H9 (cell line): ENCODE data around the gene BAHD1. TPM values are rescaled to one million over a fixed set of nuclear protein-coding genes. Genes with fewer than 3 reads are reported as not detected.

ENCODE experiments used
- DNase-seq: peaks from one replicate; pipeline ENCODE4 v3.0.0-alpha.2; 2017
- H2AFZ ChIP-seq: one replicate; pipeline ENCODE4 v1.6.1; 2013; ENCODE audit warnings: mild to moderate bottlenecking, low read length, control low read depth, moderate library complexity
- H2AK5ac ChIP-seq: 2 replicates; pipeline ENCODE4 v1.6.1; 2013; ENCODE audit warnings: low read length, control low read depth, mixed read lengths; ENCODE audit not compliant: insufficient read length
- H2BK120ac ChIP-seq: one replicate; pipeline ENCODE4 v1.6.1; 2013; ENCODE audit warnings: low read depth, mild to moderate bottlenecking, low read length, control low read depth, inconsistent platforms; ENCODE audit not compliant: poor library complexity, severe bottlenecking
- H2BK12ac ChIP-seq: 2 replicates; pipeline ENCODE4 v1.6.1; 2013; ENCODE audit warnings: low read length, control low read depth, mixed read lengths, low read depth; ENCODE audit not compliant: insufficient read length
- H2BK15ac ChIP-seq: 2 replicates; pipeline ENCODE4 v1.6.1; 2013; ENCODE audit warnings: low read depth, low read length, control low read depth
- H2BK20ac ChIP-seq: one replicate; pipeline ENCODE4 v1.6.1; 2013; ENCODE audit warnings: low read depth, mild to moderate bottlenecking, low read length, control low read depth, inconsistent platforms; ENCODE audit not compliant: poor library complexity, severe bottlenecking
- H2BK5ac ChIP-seq: 2 replicates; pipeline ENCODE4 v1.6.1; 2013; ENCODE audit warnings: low read length, control low read depth, mixed read lengths; ENCODE audit not compliant: insufficient read length
- H3K14ac ChIP-seq: 2 replicates; pipeline ENCODE4 v1.6.1; 2013; ENCODE audit warnings: low read length, control low read depth; ENCODE audit not compliant: insufficient read depth
- H3K18ac ChIP-seq: 2 replicates; pipeline ENCODE4 v1.6.1; 2013; ENCODE audit warnings: low read depth, mild to moderate bottlenecking, mixed read lengths, low read length, control low read depth; ENCODE audit not compliant: insufficient read length
- H3K23ac ChIP-seq: 2 replicates; pipeline ENCODE4 v1.6.1; 2013; ENCODE audit warnings: low read length, control low read depth, mixed read lengths, low read depth; ENCODE audit not compliant: insufficient read length
- H3K23me2 ChIP-seq: 2 replicates; pipeline ENCODE4 v1.6.1; 2013; ENCODE audit warnings: low read depth, mild to moderate bottlenecking, mixed read lengths, low read length, control low read depth; ENCODE audit not compliant: insufficient read length, poor library complexity, severe bottlenecking
- H3K27ac ChIP-seq: 2 replicates; pipeline ENCODE4 v1.5.1; 2013; ENCODE audit warnings: low read length, control low read depth, mixed read lengths, low read depth; ENCODE audit not compliant: insufficient read length
- H3K27me3 ChIP-seq: 2 replicates; pipeline ENCODE4 v1.6.1; 2013; ENCODE audit warnings: low read length, control low read depth, inconsistent platforms; ENCODE audit not compliant: insufficient read depth
- H3K4ac ChIP-seq: 2 replicates; pipeline ENCODE4 v1.6.1; 2013; ENCODE audit warnings: low read depth, mild to moderate bottlenecking, control low read depth, inconsistent platforms, low read length, moderate library complexity
- H3K4me1 ChIP-seq: 2 replicates; pipeline ENCODE4 v1.6.1; 2013; ENCODE audit warnings: low read length, control low read depth, inconsistent platforms; ENCODE audit not compliant: insufficient read depth
- H3K4me2 ChIP-seq: 2 replicates; pipeline ENCODE4 v1.6.1; 2013; ENCODE audit warnings: low read length, control low read depth, mixed read lengths; ENCODE audit not compliant: insufficient read length, insufficient read depth
- H3K56ac ChIP-seq: 2 replicates; pipeline ENCODE4 v1.6.1; 2013; ENCODE audit warnings: low read depth, mild to moderate bottlenecking, mixed read lengths, low read length, control low read depth; ENCODE audit not compliant: insufficient read length
- H3K79me1 ChIP-seq: 2 replicates; pipeline ENCODE4 v1.6.1; 2013; ENCODE audit warnings: low read depth, mild to moderate bottlenecking, moderate library complexity, low read length, control low read depth, inconsistent platforms; ENCODE audit not compliant: insufficient read depth, poor library complexity, severe bottlenecking
- H3K79me2 ChIP-seq: 2 replicates; pipeline ENCODE4 v1.6.1; 2013; ENCODE audit warnings: low read length, control low read depth, inconsistent platforms; ENCODE audit not compliant: insufficient read depth
- H3K9ac ChIP-seq: 2 replicates; pipeline ENCODE4 v1.6.1; 2013; ENCODE audit warnings: low read length, control low read depth, mixed read lengths; ENCODE audit not compliant: insufficient read length; ENCODE audit errors: extremely low read depth
- H3K9me3 ChIP-seq: one replicate; pipeline ENCODE4 v1.6.1; 2013; ENCODE audit warnings: low read depth, low read length, inconsistent platforms; ENCODE audit not compliant: control insufficient read depth
- H3T11ph ChIP-seq: one replicate; pipeline ENCODE4 v1.6.1; 2013; ENCODE audit warnings: mild to moderate bottlenecking, low read length, control low read depth, inconsistent platforms
- H4K20me1 ChIP-seq: one replicate; pipeline ENCODE4 v1.6.1; 2013; ENCODE audit not compliant: control insufficient read depth, insufficient read length, insufficient read depth
- H4K5ac ChIP-seq: 2 replicates; pipeline ENCODE4 v1.6.1; 2013; ENCODE audit warnings: low read depth, mild to moderate bottlenecking, mixed read lengths, low read length, control low read depth; ENCODE audit not compliant: insufficient read length
- H4K8ac ChIP-seq: replicated peaks from 2 replicates; pipeline ENCODE4 v1.6.1; 2013; ENCODE audit warnings: low read length, control low read depth, mixed read lengths, low read depth; ENCODE audit not compliant: insufficient read length
- H4K91ac ChIP-seq: 2 replicates; pipeline ENCODE4 v1.6.1; 2013; ENCODE audit warnings: low read depth, mild to moderate bottlenecking, moderate library complexity, mixed read lengths, low read length, control low read depth; ENCODE audit not compliant: insufficient read length
- H3K27ac Mint-ChIP-seq, 3 experiments: 2 replicates in 2 of 3; 3 replicates in 1 of 3; pipeline ENCODE4 v1.8.0; 2020 to 2021; ENCODE audit warnings: mixed read lengths in 3 of 3, mild to moderate bottlenecking in 1 of 3, moderate library complexity in 1 of 3
- H3K27me3 Mint-ChIP-seq: 2 replicates; pipeline ENCODE4 v1.8.0; 2021; ENCODE audit warnings: low read depth, mild to moderate bottlenecking, moderate library complexity, mixed read lengths
- H3K36me3 Mint-ChIP-seq, 3 experiments: 2 replicates in 2 of 3; 3 replicates in 1 of 3; pipeline ENCODE4 v1.8.0; 2020 to 2021; ENCODE audit warnings: low read depth in 3 of 3, mixed read lengths in 3 of 3; ENCODE audit not compliant: insufficient read depth in 1 of 3
- H3K4me1 Mint-ChIP-seq, 2 experiments: 2 replicates each; pipeline ENCODE4 v1.8.0; 2020; ENCODE audit warnings: mixed read lengths in 2 of 2
- H3K4me3 Mint-ChIP-seq, 2 experiments: 2 replicates in 1 of 2; 3 replicates in 1 of 2; pipeline ENCODE4 v1.8.0; 2020 to 2021; ENCODE audit warnings: mild to moderate bottlenecking in 2 of 2, mixed read lengths in 2 of 2, moderate library complexity in 1 of 2
- H3K9me3 Mint-ChIP-seq, 2 experiments: 2 replicates in 1 of 2; 3 replicates in 1 of 2; pipeline ENCODE4 v1.8.0; 2020; ENCODE audit warnings: mild to moderate bottlenecking in 2 of 2, mixed read lengths in 2 of 2, moderate library complexity in 1 of 2
- CTCF ChIP-seq: fragments of 200-600 bp; sonication (generic); conservative IDR thresholded peaks from 3 replicates; pipeline ENCODE4 v1.8.0; 2021; ENCODE audit warnings: antibody characterized with exemption, mild to moderate bottlenecking
- WGBS: extraction: QIAGEN DNeasy Blood & Tissue Kit; methylation state at CpG from one replicate; pipeline ENCODE4 v1.1.7; 2013; ENCODE audit warnings: missing lambda C conversion rate, low lambda C conversion rate, mixed read lengths; ENCODE audit not compliant: insufficient read length; ENCODE audit errors: extremely low coverage; 5-methylcytosine and 5-hydroxymethylcytosine counted together
- total RNA-seq: library from RNA; stranded (reverse); gene quantifications from 2 replicates; pipeline ENCODE4 v1.2.1, GENCODE V29; 2021

The BAHD1 gene
- total RNA-seq, 1 experiment from 2014 or later, result 54.1 TPM

DNA sequence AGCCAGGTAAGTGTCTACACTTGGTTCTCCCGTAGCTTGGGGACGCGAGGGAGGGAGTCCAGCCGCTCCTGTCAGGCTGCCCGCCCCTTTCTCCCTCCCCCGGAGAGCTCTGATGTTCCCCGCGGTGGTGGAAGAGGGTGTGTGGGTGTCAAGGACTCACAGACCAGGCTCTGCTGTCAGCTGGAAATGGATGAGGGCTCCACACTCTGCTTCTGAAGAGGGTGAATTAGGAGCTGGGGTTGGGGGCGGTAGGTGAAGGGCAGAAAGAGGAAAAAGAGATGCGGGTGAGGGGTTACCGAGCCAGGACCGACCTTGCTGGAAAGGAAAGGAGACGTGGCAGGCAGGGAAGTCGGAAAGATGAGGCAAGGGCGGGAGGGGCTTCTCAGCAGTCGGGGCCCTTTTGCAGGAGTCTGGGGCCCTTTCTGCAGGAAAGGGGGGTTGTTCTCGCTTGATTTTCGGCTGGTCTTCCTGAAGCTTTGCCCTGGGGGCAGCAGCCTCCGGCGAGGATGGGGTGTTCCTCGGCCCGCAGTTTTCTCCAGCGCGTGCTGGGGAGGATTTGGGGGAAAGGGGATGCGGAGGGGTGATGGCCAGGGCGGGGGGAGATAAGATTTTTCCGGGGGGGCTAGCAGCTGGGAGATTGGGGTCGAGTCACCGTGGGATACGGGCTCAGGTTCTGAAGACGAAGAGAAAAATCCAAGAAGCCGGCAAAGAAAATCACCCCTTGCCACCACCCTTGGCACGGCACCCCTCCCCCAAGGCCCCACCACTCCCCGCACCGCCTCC, 602 bp upstream of the BAHD1 start:
- H2AK5ac ChIP-seq, result no peak overlapping the region
- TF ChIP-seq CTCF, result no peak
- peaks cover 18% of the 10 kb centered on the region for H3K27me3 Mint-ChIP-seq
- peaks cover 47% of the 10 kb centered on the region for H3K23me2 ChIP-seq
- no peak overlapping the region for H4K8ac ChIP-seq
- H3K4me1 ChIP-seq, result peaks cover 24% of the 10 kb centered on the region
- no peak overlapping the region for H3K4ac ChIP-seq
- H3K27ac Mint-ChIP-seq, result peak overlapping the region; percentile 67 to 97 (median 74); a peak in 6 of 7 replicates
- no peaks in the 10 kb centered on the region for H3K9me3 ChIP-seq
- H3K9ac ChIP-seq, result peak overlapping the region; percentile 76
- H2BK5ac ChIP-seq, result no peak overlapping the region
- peak overlapping the region; percentile 65 for H3K18ac ChIP-seq
- H4K5ac ChIP-seq, result no peak overlapping the region
- no peak overlapping the region for H2BK20ac ChIP-seq
- H3K14ac ChIP-seq, result peak overlapping the region; percentile 72
- H4K91ac ChIP-seq, result no peak overlapping the region
- WGBS, result no CpG with 5 or more reads among the region's 35 CpGs
- peaks cover 61 to 66% of the 10 kb centered on the region in 2 experiments for H3K4me1 Mint-ChIP-seq
- H2BK15ac ChIP-seq, result no peak overlapping the region
- H3T11ph ChIP-seq, result no peak overlapping the region
- H3K36me3 Mint-ChIP-seq, result peaks cover 0 to 15% (median 0%) of the 10 kb centered on the region in 3 experiments; a peak in 5 of 7 replicates
- no peaks in the 10 kb centered on the region; a peak in 1 of 5 replicates for H3K9me3 Mint-ChIP-seq
- H2BK12ac ChIP-seq, result no peak overlapping the region
- no peaks in the 10 kb centered on the region for H4K20me1 ChIP-seq
- H3K79me2 ChIP-seq, result peaks cover 30% of the 10 kb centered on the region; the same call in 1 of the 2 replicates
- no peak overlapping the region for H2BK120ac ChIP-seq
- H2AFZ ChIP-seq, result no peak overlapping the region
- H3K56ac ChIP-seq, result no peak overlapping the region
- H3K4me3 Mint-ChIP-seq, result peak overlapping the region; percentile 93 to 96
- H3K27ac ChIP-seq, result no peak overlapping the region
- DNase-seq, result no peak
- H3K27me3 ChIP-seq, result peaks cover 7% of the 10 kb centered on the region; the same call in 1 of the 2 replicates
- peak overlapping the region; percentile 80 for H3K4me2 ChIP-seq
- H3K23ac ChIP-seq, result no peak overlapping the region
- H3K79me1 ChIP-seq, result peaks cover 8% of the 10 kb centered on the region
